GM12878 (cell line): ENCODE data around the gene GOLIM4. TPM values are rescaled to one million over a fixed set of nuclear protein-coding genes. Genes with fewer than 3 reads are reported as not detected.

ENCODE experiments used
- MXI1 ChIP-seq: fragments of 150-350 bp; IDR thresholded peaks from 2 replicates; pipeline ENCODE4 v1.6.1; 2011; ENCODE audit warnings: low read depth, mild to moderate bottlenecking, inconsistent platforms, low read length, improper control_type of control experiment
- polyA plus RNA-seq, 11 experiments: library from polyadenylated mRNA; depleted of rRNA in 4 of 11; unstranded in 6 of 11; stranded (reverse) in 5 of 11; fragments of >200 nt; fragmentation: Nextera tagmentation in 4 of 11; fragmentation: Illumina TruSeq in 1 of 11; extraction: Ambion mirVana in 4 of 11; extraction: Trizol in 1 of 11; gene quantifications; 1 replicate in 1 of 11; 2 replicates in 10 of 11; pipeline versions ENCODE4 v1.2.1 to v1.2.3, GENCODE V29; 2011 to 2016; ENCODE audit warnings: inconsistent platforms in 2 of 11, missing spikeins in 2 of 11, low read depth in 1 of 11
- total RNA-seq, 4 experiments: library from RNA; depleted of rRNA in 3 of 4; stranded (reverse); fragments of >200 nt in 3 of 4; fragmentation: Illumina TruSeq in 1 of 4; extraction: Trizol in 1 of 4; gene quantifications; 2 replicates each; pipeline versions ENCODE4 v1.2.1 to v1.2.3, GENCODE V29; 2013 to 2021
- TF ChIP-seq, protein P1 (sequence below): IDR thresholded peaks from 2 replicates; pipeline ENCODE4 v1.6.1; 2012; ENCODE audit warnings: improper control_type of control experiment, low read depth, low read length; ENCODE audit not compliant: insufficient replicate concordance
- TF ChIP-seq, protein P2 (sequence below): fragments of 450-650 bp; IDR thresholded peaks from 2 replicates; pipeline ENCODE4 v1.6.1; 2017; ENCODE audit warnings: borderline replicate concordance
- TF ChIP-seq, protein P3 (sequence below): fragments of 450-650 bp; IDR thresholded peaks from 2 replicates; pipeline ENCODE4 v1.6.1; 2018; ENCODE audit warnings: mild to moderate bottlenecking, low read depth, moderate library complexity; ENCODE audit not compliant: partially characterized antibody

Gene GOLIM4
- total and polyA plus RNA-seq, 10 of the 15 experiments (the other 5 are each of a cell fraction or from before 2014, with no cell fraction given): 11.1 to 32.4 (median 19.3) TPM

DNA sequence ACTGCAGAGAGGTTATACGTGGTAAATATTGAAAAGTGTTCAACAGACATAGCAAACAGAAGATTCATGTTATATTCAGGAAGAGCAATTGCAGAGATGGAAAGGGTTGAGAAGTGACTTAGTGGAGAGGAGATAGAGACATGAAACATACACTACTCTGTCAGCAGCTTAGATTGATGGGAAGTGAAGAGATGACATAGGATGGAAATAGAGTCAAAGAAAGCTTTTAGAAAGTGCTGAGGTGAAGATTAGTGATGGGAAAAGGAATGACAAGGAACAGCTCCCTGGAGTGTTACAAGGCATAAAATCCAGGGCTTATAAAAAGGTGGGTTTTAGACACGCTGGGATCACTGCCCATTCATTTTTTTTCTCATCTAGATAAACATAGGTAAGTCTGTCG, 17.2 kb upstream of the GOLIM4 start (continued):
- TF ChIP-seq, protein P1, sequence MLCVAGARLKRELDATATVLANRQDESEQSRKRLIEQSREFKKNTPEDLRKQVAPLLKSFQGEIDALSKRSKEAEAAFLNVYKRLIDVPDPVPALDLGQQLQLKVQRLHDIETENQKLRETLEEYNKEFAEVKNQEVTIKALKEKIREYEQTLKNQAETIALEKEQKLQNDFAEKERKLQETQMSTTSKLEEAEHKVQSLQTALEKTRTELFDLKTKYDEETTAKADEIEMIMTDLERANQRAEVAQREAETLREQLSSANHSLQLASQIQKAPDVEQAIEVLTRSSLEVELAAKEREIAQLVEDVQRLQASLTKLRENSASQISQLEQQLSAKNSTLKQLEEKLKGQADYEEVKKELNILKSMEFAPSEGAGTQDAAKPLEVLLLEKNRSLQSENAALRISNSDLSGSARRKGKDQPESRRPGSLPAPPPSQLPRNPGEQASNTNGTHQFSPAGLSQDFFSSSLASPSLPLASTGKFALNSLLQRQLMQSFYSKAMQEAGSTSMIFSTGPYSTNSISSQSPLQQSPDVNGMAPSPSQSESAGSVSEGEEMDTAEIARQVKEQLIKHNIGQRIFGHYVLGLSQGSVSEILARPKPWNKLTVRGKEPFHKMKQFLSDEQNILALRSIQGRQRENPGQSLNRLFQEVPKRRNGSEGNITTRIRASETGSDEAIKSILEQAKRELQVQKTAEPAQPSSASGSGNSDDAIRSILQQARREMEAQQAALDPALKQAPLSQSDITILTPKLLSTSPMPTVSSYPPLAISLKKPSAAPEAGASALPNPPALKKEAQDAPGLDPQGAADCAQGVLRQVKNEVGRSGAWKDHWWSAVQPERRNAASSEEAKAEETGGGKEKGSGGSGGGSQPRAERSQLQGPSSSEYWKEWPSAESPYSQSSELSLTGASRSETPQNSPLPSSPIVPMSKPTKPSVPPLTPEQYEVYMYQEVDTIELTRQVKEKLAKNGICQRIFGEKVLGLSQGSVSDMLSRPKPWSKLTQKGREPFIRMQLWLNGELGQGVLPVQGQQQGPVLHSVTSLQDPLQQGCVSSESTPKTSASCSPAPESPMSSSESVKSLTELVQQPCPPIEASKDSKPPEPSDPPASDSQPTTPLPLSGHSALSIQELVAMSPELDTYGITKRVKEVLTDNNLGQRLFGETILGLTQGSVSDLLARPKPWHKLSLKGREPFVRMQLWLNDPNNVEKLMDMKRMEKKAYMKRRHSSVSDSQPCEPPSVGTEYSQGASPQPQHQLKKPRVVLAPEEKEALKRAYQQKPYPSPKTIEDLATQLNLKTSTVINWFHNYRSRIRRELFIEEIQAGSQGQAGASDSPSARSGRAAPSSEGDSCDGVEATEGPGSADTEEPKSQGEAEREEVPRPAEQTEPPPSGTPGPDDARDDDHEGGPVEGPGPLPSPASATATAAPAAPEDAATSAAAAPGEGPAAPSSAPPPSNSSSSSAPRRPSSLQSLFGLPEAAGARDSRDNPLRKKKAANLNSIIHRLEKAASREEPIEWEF: no peak
- no peak for TF ChIP-seq MXI1
- TF ChIP-seq, protein P2, sequence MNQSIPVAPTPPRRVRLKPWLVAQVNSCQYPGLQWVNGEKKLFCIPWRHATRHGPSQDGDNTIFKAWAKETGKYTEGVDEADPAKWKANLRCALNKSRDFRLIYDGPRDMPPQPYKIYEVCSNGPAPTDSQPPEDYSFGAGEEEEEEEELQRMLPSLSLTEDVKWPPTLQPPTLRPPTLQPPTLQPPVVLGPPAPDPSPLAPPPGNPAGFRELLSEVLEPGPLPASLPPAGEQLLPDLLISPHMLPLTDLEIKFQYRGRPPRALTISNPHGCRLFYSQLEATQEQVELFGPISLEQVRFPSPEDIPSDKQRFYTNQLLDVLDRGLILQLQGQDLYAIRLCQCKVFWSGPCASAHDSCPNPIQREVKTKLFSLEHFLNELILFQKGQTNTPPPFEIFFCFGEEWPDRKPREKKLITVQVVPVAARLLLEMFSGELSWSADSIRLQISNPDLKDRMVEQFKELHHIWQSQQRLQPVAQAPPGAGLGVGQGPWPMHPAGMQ: no peak
- TF ChIP-seq, protein P3, sequence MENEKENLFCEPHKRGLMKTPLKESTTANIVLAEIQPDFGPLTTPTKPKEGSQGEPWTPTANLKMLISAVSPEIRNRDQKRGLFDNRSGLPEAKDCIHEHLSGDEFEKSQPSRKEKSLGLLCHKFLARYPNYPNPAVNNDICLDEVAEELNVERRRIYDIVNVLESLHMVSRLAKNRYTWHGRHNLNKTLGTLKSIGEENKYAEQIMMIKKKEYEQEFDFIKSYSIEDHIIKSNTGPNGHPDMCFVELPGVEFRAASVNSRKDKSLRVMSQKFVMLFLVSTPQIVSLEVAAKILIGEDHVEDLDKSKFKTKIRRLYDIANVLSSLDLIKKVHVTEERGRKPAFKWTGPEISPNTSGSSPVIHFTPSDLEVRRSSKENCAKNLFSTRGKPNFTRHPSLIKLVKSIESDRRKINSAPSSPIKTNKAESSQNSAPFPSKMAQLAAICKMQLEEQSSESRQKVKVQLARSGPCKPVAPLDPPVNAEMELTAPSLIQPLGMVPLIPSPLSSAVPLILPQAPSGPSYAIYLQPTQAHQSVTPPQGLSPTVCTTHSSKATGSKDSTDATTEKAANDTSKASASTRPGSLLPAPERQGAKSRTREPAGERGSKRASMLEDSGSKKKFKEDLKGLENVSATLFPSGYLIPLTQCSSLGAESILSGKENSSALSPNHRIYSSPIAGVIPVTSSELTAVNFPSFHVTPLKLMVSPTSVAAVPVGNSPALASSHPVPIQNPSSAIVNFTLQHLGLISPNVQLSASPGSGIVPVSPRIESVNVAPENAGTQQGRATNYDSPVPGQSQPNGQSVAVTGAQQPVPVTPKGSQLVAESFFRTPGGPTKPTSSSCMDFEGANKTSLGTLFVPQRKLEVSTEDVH: no peak
